ENCODE measurements around the gene TPST2. TPM values are rescaled to one million over a fixed set of nuclear protein-coding genes. Genes with fewer than 3 reads are reported as not detected.

The TPST2 gene
- total and polyA plus RNA-seq, 2 of the 4 experiments (the other 2 are of a cell fraction) = 42.5 to 63.6 TPM

GRCh38 chr22:26501996-26502395 lies 87.9 kb downstream of the TPST2 start:
- H4K8ac ChIP-seq (ENCODE audit: low read depth in 2 of 2, low read length in 2 of 2) = no peak overlapping the region
- no peaks in the 10 kb centered on the region for H3K9me1 ChIP-seq (ENCODE audit: insufficient read depth, low read length)
- no peak overlapping the region for H3K23ac ChIP-seq (ENCODE audit: low read depth, low read length)
- H3K56ac ChIP-seq (ENCODE audit: extremely low read depth, insufficient read depth, low read length) = no peak overlapping the region
- H4K91ac ChIP-seq (ENCODE audit: insufficient read depth, low read depth, low read length) = no peak overlapping the region
- dilution Hi-C loops (cut with HindIII; ENCODE audit: low sequenced_read_pairs, unreplicated experiment) = no loop called here
- no peak overlapping the region for H2BK20ac ChIP-seq (ENCODE audit: low read depth, low read length)
- no peaks in the 10 kb centered on the region for H3K9me3 ChIP-seq (ENCODE audit: control insufficient read depth, insufficient read depth, low read length)
- H2BK120ac ChIP-seq (ENCODE audit: low read depth, low read length) = no peak overlapping the region
- no peak overlapping the region for H2AFZ ChIP-seq (replicated peaks; ENCODE audit: low read length, poor library complexity)
- H2BK15ac ChIP-seq (ENCODE audit: low read depth, low read length) = no peak overlapping the region
- no peaks in the 10 kb centered on the region for H3K4me1 ChIP-seq (ENCODE audit: control insufficient read depth, insufficient read depth, low read length)
- no peak overlapping the region for H2AK5ac ChIP-seq (ENCODE audit: low read depth, low read length)
- no peak overlapping the region for H2BK5ac ChIP-seq (ENCODE audit: low read depth, low read length, poor library complexity, severe bottlenecking)
- no peak for TF ChIP-seq FOS (IDR thresholded peaks at IDR 0.05; ENCODE audit: low read depth, low read length)
- TF ChIP-seq ELK1 (IDR thresholded peaks at IDR 0.05; ENCODE audit: borderline replicate concordance, low read depth, low read length) = no peak
- no peak for TF ChIP-seq RFX5 (IDR thresholded peaks at IDR 0.05; ENCODE audit: low read depth, low read length)
- TF ChIP-seq CTCF (conservative IDR thresholded peaks at IDR 0.05; ENCODE audit: low read depth, low read length) = no peak
- TF ChIP-seq USF2 (IDR thresholded peaks at IDR 0.05; ENCODE audit: low read depth, low read length) = no peak
- no peak for TF ChIP-seq RCOR1 (IDR thresholded peaks at IDR 0.05; ENCODE audit: insufficient replicate concordance, low read length)
- TF ChIP-seq NFE2L2 (IDR thresholded peaks at IDR 0.05; ENCODE audit: low read depth, low read length) = no peak
- no peak for TF ChIP-seq MAFK (IDR thresholded peaks at IDR 0.05; ENCODE audit: low read depth, low read length)
- TF ChIP-seq BHLHE40 (IDR thresholded peaks at IDR 0.05; ENCODE audit: low read depth, low read length) = no peak
- no peak for TF ChIP-seq MAZ (IDR thresholded peaks at IDR 0.05; ENCODE audit: borderline replicate concordance, low read depth, low read length)
- no peak for TF ChIP-seq POLR2A (IDR thresholded peaks at IDR 0.05; ENCODE audit: low read depth, low read length)
- no peak overlapping the region for H3K18ac ChIP-seq (ENCODE audit: low read depth, low read length)
- no CpG with 5 or more reads among the region's 2 CpGs for WGBS, 2 experiments (ENCODE audit: extremely low coverage in 2 of 2, insufficient read length in 1 of 2)
- H3K36me3 ChIP-seq (ENCODE audit: control insufficient read depth, insufficient read depth, low read length) = peaks cover 57% of the 10 kb centered on the region
- DNase-seq (no peak), ATAC-seq (ENCODE audit: low read depth) (no peak)
- POLR2A ChIA-PET (ENCODE audit: unreplicated experiment) = no interaction called here
- no peak overlapping the region for H3K14ac ChIP-seq (replicated peaks; ENCODE audit: low read depth, low read length)
- H4K5ac ChIP-seq (ENCODE audit: low read depth, low read length) = no peak overlapping the region
- no peaks in the 10 kb centered on the region for H4K20me1 ChIP-seq (ENCODE audit: insufficient read depth, low read length)
- H3K79me1 ChIP-seq (ENCODE audit: low read depth in 1 of 2, low read length in 2 of 2) = peaks cover 4 to 10% of the 10 kb centered on the region in 2 experiments; a peak in 2 of 4 replicates
- no peak overlapping the region for H3K4me3 ChIP-seq (ENCODE audit: insufficient read depth, low read depth, low read length)
- no peak overlapping the region for H3K4ac ChIP-seq (ENCODE audit: low read depth, low read length)
- no peak overlapping the region for H2AK9ac ChIP-seq (replicated peaks; ENCODE audit: low read depth, low read length, poor library complexity)
- in situ Hi-C loops (cut with MboI; ENCODE audit: low sequenced_read_pairs) = no loop called here
- no peaks in the 10 kb centered on the region for H3K27me3 ChIP-seq (ENCODE audit: control insufficient read depth, insufficient read depth, low read length)
- intact Hi-C loops (cut with micrococcal nuclease) = loop anchor here (5.0 kb wide), 1 partner anchor 90 kb away; the partner anchor contains the start of gene TPST2
- CTCF ChIA-PET = interaction anchor here (0.6 to 2.1 kb wide), 6 partner anchors 18 to 164 kb away, joined by 3 to 7 read pairs (median 4); partner anchors contain the start of genes HPS4 and SRRD
- H3K4me2 ChIP-seq (ENCODE audit: low read depth, low read length) = no peak overlapping the region
- no peak overlapping the region for H3K9ac ChIP-seq (ENCODE audit: low read depth, low read length)
- H3K27ac ChIP-seq (ENCODE audit: insufficient read depth, low read length) = no peak overlapping the region
- BruUV-seq (replicated peaks) = no TSS peak
